Large intestine (tissue), 3 donors: ENCODE measurements around the gene CTNNAL1. TPM values are rescaled to one million over a fixed set of nuclear protein-coding genes. Genes with fewer than 3 reads are reported as not detected.
"Not testable (repeated sequence)": the region's sequence is repeated elsewhere in the genome, so short reads cannot be mapped to it uniquely, and the experiment has no call there.

Experiments
- DNase-seq, 2 donors: peaks; one replicate each; pipeline versions ENCODE4 v3.0.0 to v3.0.0-alpha.2; 2013
- H3K27ac ChIP-seq: one replicate; pipeline ENCODE4 v1.5.1; 2013; ENCODE audit warnings: low read length
- H3K27me3 ChIP-seq: 2 replicates; pipeline ENCODE4 v1.6.1; 2013; ENCODE audit warnings: low read length; ENCODE audit not compliant: control insufficient read depth, insufficient read depth
- H3K36me3 ChIP-seq: 2 replicates; pipeline ENCODE4 v1.6.1; 2013; ENCODE audit warnings: low read length; ENCODE audit not compliant: control insufficient read depth, insufficient read depth
- H3K4me1 ChIP-seq: one replicate; pipeline ENCODE4 v1.6.1; 2013; ENCODE audit warnings: low read length; ENCODE audit not compliant: control insufficient read depth, insufficient read depth
- H3K4me3 ChIP-seq: one replicate; pipeline ENCODE4 v1.5.1; 2013; ENCODE audit warnings: low read length
- H3K9me3 ChIP-seq: one replicate; pipeline ENCODE4 v1.6.1; 2013; ENCODE audit warnings: mild to moderate bottlenecking, low read depth, low read length, moderate library complexity; ENCODE audit not compliant: control insufficient read depth
- WGBS: methylation state at CpG from one replicate; pipeline ENCODE4 v1.1.5; 2013; ENCODE audit warnings: low lambda C conversion rate; ENCODE audit not compliant: insufficient coverage; 5-methylcytosine and 5-hydroxymethylcytosine counted together
- polyA plus RNA-seq: library from polyadenylated mRNA; unstranded; fragments of 120-200 nt; gene quantifications from one replicate; pipeline ENCODE4 v1.2.1, GENCODE V29; 2013

Gene CTNNAL1
- polyA plus RNA-seq, 1 donor = 24.0 TPM

DNA sequence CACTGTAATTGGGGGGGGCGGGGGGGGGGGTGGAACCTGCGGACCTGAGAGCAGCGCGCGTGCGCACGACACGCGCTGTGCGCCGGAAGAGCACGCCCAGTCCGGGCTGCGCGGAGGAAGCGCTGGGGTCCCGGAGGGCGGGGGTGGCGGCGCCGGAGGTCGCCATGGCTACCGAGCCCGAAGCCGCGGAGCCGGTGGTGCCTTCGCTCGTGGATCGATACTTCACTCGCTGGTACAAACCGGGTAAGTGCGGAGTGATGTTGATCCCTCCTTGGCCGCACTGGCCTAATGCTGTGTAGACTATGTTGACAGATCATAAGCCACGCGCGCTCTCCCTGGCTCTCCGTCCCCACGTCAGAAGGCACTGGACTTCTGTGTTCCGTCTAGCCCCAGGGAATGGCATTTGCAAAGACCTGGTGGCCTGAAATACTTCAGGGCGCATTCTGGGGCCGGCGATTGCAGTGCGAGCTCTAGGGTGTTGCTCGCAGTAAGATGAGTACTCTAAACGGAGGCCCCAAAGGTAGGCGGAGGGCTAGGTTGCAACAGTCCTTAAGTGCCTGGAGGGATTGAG is 78.9 kb downstream of the CTNNAL1 start, which contains the start of gene ABITRAM:
Gene ABITRAM, plus strand, starts transcription at position 78 of the 571 bp plus-strand sequence. Its CDS starts 87 bp downstream, at position 165.
- 0% methylated on average over 3 of the region's 47 CpGs for WGBS

DNA sequence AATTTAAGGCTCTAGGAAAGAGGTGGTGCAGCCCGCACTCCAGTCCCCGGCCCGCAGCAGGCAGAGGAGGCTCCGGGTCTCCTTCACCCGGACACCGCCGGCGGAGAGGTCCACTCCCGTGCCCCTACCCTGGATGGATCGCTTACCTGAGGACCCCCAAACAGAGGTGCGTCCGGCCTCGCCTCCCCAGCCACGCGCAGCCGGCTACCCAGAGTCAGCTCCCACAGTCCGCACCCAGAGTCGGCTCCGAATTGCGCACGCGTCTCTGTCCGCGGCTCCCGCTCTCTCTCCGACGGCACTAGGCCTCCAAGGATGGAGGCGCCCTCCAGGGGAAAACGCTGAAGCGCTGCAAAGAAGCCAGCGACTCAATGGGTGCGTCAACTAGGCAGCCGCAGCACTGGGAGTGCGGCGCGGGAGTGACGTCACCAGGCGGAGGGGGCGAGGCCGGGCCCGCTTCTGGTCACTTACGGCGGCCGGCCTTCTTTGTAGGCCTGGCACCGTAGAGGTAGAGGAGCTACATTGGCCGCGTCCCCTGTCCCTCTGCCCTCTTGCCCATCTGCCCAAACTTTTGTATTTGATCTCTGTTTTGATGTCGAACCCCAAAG is 79.5 kb downstream of the CTNNAL1 start, which contains the start of gene ELP1:
Gene ELP1, minus strand, starts transcription at position 407 of the 605 bp plus-strand sequence. CDS start 2,978 bp downstream, outside the sequence.
- no peaks in the 10 kb centered on the region for H3K27me3 ChIP-seq
- H3K4me3 ChIP-seq = peak within 1 kb of the TSS; percentile 95
- no CpG with 5 or more reads among the region's 48 CpGs for WGBS
- peaks cover 15% of the 10 kb centered on the region for H3K36me3 ChIP-seq
- H3K9me3 ChIP-seq = no peaks in the 10 kb centered on the region
- H3K27ac ChIP-seq = peak within 1 kb of the TSS; percentile 98
- H3K4me1 ChIP-seq = peaks cover 8% of the 10 kb centered on the region
- peak; percentile 93 to 95 for DNase-seq

More for the DNA sequence above, 78.9 kb downstream of the CTNNAL1 start, which contains the start of gene ABITRAM:
- H3K27me3 ChIP-seq = no peaks in the 10 kb centered on the region
- DNase-seq = peak; percentile 90 to 91
- H3K9me3 ChIP-seq = no peaks in the 10 kb centered on the region
- peak within 1 kb of the TSS; percentile 98 for H3K27ac ChIP-seq
- peak within 1 kb of the TSS; percentile 95 for H3K4me3 ChIP-seq
- peaks cover 13% of the 10 kb centered on the region for H3K36me3 ChIP-seq
- peaks cover 8% of the 10 kb centered on the region for H3K4me1 ChIP-seq

GRCh38 chr9:108933231-108933717 is 80.0 kb downstream of the CTNNAL1 start:
- Histone ChIP-seq H3K27ac (peak overlapping the region; percentile 98), H3K4me1 (peaks cover 8% of the 10 kb centered on the region), H3K27me3 (no peaks in the 10 kb centered on the region), H3K9me3 (no peaks in the 10 kb centered on the region), H3K36me3 (peaks cover 20% of the 10 kb centered on the region), H3K4me3 (peak overlapping the region; percentile 95)
- DNase-seq = no peak
- no CpG with 5 or more reads among the region's 25 CpGs for WGBS

- no peak for DNase-seq
- Histone ChIP-seq H3K4me1 (peaks cover 5% of the 10 kb centered on the region), H3K27me3 (no peaks in the 10 kb centered on the region), H3K4me3 (no peak overlapping the region), H3K9me3 (no peaks in the 10 kb centered on the region), H3K36me3 (peaks cover 57% of the 10 kb centered on the region), H3K27ac (no peak overlapping the region)
- 100% methylated on average over 2 of the region's 2 CpGs for WGBS
These were observed 84.9 kb downstream of the CTNNAL1 start for GRCh38 chr9:108928386-108928785.

GRCh38 chr9:108924466-108924865 is 88.8 kb downstream of the CTNNAL1 start:
- no peak for DNase-seq
- no peaks in the 10 kb centered on the region for H3K4me1 ChIP-seq
- H3K4me3 ChIP-seq = no peak overlapping the region
- H3K36me3 ChIP-seq = peaks cover 71% of the 10 kb centered on the region
- H3K9me3 ChIP-seq = no peaks in the 10 kb centered on the region
- H3K27ac ChIP-seq = no peak overlapping the region
- H3K27me3 ChIP-seq = no peaks in the 10 kb centered on the region

GRCh38 chr9:108921200-108921599 is 92.1 kb downstream of the CTNNAL1 start:
- Histone ChIP-seq H3K27me3 (no peaks in the 10 kb centered on the region), H3K4me3 (no peak overlapping the region), H3K27ac (no peak overlapping the region), H3K9me3 (no peaks in the 10 kb centered on the region), H3K4me1 (no peaks in the 10 kb centered on the region), H3K36me3 (peaks cover 60% of the 10 kb centered on the region)
- 89% methylated on average over 1 of the region's 1 CpG for WGBS
- no peak for DNase-seq

DNA sequence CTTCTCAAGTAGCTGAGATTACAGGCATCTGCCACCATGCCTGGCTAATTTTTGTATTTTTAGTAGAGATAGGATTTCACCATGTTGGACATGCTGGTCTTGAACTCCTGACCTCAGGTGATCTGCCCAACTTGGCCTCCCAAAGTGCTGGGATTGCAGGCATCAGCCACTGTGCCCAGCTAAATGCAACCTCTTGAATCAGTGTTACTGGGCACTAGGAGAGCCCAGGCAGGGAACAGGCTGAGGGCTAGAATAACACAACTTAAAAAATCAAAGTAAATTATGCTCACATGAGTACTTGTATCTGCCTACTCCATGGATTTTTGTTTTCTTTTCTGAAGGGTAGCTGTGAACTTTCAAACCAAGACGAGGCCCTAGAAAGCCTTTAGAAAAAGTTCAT is 92.9 kb downstream of the CTNNAL1 start:
- WGBS = no CpG with 5 or more reads among the region's 1 CpG
- peaks cover 59% of the 10 kb centered on the region for H3K36me3 ChIP-seq
- DNase-seq, H3K4me3 ChIP-seq, H3K4me1 ChIP-seq, H3K27ac ChIP-seq, H3K9me3 ChIP-seq, H3K27me3 ChIP-seq: not testable (repeated sequence)

GRCh38 chr9:108919517-108919916 is 93.8 kb downstream of the CTNNAL1 start:
- no peak overlapping the region for H3K27ac ChIP-seq

GRCh38 chr9:108913391-108913790 is 99.9 kb downstream of the CTNNAL1 start:
- Histone ChIP-seq H3K36me3 (peaks cover 46% of the 10 kb centered on the region), H3K9me3 (no peaks in the 10 kb centered on the region)

More at GRCh38 chr9:108919517-108919916, 93.8 kb downstream of the CTNNAL1 start:
- no peaks in the 10 kb centered on the region for H3K4me1 ChIP-seq
- no peaks in the 10 kb centered on the region for H3K27me3 ChIP-seq
- H3K9me3 ChIP-seq = no peaks in the 10 kb centered on the region
- WGBS = no CpG with 5 or more reads among the region's 6 CpGs
- DNase-seq = no peak
- peaks cover 54% of the 10 kb centered on the region for H3K36me3 ChIP-seq
- no peak overlapping the region for H3K4me3 ChIP-seq

DNA sequence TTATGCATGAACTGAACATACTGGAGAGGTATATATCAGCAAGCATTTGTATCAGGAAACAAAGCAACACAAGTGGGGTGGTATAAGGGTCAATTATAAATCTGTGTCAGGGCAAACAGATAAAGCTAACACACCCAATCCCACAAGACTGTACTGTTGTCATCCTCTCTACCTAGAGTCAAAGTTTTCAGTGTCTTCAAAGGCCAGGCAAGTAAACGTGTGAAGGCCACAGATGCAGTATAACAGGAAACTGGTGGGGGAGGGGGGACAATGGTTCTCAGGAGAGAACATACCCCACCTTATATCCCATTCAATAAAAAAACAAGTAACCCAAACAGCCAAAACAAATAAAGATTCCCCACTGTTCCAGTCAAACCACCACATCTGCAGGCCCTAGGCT is 101.5 kb downstream of the CTNNAL1 start:
- DNase-seq = no peak
- Histone ChIP-seq H3K9me3 (no peaks in the 10 kb centered on the region), H3K27me3 (no peaks in the 10 kb centered on the region), H3K36me3 (peaks cover 54% of the 10 kb centered on the region), H3K4me1 (no peaks in the 10 kb centered on the region), H3K4me3 (no peak overlapping the region), H3K27ac (no peak overlapping the region)
- no CpG with 5 or more reads among the region's 1 CpG for WGBS

More at GRCh38 chr9:108913391-108913790, 99.9 kb downstream of the CTNNAL1 start:
- no peak for DNase-seq
- no CpG with 5 or more reads among the region's 5 CpGs for WGBS
- Histone ChIP-seq H3K4me3 (no peak overlapping the region), H3K27me3 (no peaks in the 10 kb centered on the region), H3K27ac (no peak overlapping the region), H3K4me1 (no peaks in the 10 kb centered on the region)
